BLaER1 treated with 17β-estradiol and CSF1 and Interleukin-3, amounts not matched to agents 10 nM and 100 nM (cell line): ENCODE measurements around the gene SYMPK.
A peak's percentile ranks its signal among the peaks of the same experiment; 100 is the strongest.

ENCODE experiments used
- H3K27ac ChIP-seq, 11 experiments: shearing (Covaris generic); formaldehyde crosslinking; 2 replicates each; pipeline ENCODE4 v1.8.1; 2022
- H3K27me3 ChIP-seq, 11 experiments: shearing (Covaris generic); formaldehyde crosslinking; 2 replicates each; pipeline ENCODE4 v1.8.1; 2022
- H3K36me3 ChIP-seq, 11 experiments: shearing (Covaris generic); formaldehyde crosslinking; 2 replicates each; pipeline ENCODE4 v1.8.1; 2022
- H3K4me1 ChIP-seq, 10 experiments: shearing (Covaris generic); formaldehyde crosslinking; 2 replicates each; pipeline ENCODE4 v1.8.1; 2022
- H3K4me2 ChIP-seq, 11 experiments: shearing (Covaris generic); formaldehyde crosslinking; 2 replicates each; pipeline ENCODE4 v1.8.1; 2022
- H3K4me3 ChIP-seq, 10 experiments: shearing (Covaris generic); formaldehyde crosslinking; 2 replicates each; pipeline ENCODE4 v1.8.1; 2022
- H3K9ac ChIP-seq, 11 experiments: shearing (Covaris generic); formaldehyde crosslinking; 2 replicates each; pipeline ENCODE4 v1.8.1; 2022
- H3K9me3 ChIP-seq, 11 experiments: shearing (Covaris generic); formaldehyde crosslinking; replicated peaks in 1 of 11; 2 replicates each; pipeline ENCODE4 v1.8.1; 2022
- H4K20me1 ChIP-seq, 11 experiments: shearing (Covaris generic); formaldehyde crosslinking; 2 replicates each; pipeline ENCODE4 v1.8.1; 2022
- Cebpa-rat ChIP-seq, 11 experiments: shearing (Covaris generic); IDR thresholded peaks; 2 replicates each; pipeline ENCODE4 v1.8.1; 2022

The SYMPK gene

DNA sequence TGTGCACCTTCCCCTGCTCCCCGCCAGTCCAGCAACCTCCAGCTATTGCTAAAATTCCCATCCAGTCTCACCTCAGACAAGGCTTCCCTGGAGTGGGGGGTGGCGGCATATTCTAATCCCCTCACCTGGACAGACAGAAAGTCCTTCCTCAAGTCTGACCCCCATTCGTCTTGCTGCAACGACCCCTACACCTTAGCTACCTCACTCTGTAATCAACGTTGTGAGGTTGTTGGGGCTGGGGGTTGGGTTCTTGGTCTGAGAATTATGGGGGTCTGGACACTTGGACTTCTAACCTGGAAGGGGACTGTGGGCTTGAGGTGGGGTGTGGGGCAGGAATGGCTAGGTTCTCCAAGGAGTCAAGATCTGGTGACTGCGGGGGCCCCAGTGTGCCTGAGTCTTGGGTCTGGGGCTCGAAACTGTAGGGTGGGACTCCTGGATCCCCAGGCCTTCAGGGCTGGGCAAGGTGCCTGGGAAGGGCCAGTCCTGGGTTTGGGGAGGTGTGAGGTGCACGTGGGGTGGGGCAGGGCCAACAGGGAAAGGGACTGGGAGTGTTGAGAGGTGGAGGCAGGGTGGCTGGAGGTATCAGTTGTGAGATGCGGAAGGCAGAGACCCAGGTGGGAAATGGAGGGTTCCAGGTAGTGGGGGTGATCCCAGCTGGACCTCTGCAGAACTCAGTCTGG, 2.5 kb upstream of the SYMPK start:
- TF ChIP-seq Cebpa-rat (IDR thresholded peaks at IDR 0.05), result no peak
- Histone ChIP-seq H3K4me3 (no peak overlapping the region), H3K4me1 (peaks cover 21 to 26% (median 24%) of the 10 kb centered on the region in 10 experiments)

DNA sequence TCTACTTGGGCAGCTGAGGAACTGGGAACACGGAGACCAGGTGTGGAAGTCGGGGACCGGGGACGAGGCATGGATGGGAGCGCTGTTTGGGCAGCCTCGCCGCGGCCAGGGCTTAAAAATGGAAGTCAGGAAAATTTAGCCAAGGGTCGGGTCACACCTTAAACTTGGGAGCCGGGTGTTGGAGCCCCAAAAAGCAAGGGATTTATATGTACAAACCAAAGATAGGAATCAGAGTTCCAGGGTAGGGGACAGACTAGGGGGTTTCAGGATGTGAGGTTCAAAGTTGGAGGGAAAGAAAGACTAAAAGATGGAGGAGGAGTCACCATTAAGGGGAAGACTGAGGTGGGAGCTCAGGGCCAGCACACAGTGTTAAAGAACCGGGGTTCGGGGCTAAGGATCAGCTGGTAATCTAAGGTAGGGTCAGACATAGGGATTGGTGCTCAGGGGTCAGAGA, 1.7 kb upstream of the SYMPK start:
- TF ChIP-seq Cebpa-rat (IDR thresholded peaks at IDR 0.05), result no peak
- H3K9ac ChIP-seq, result no peak overlapping the region
- H3K4me3 ChIP-seq, result no peak overlapping the region; a peak in 2 of 20 replicates

More for the DNA sequence above, 2.5 kb upstream of the SYMPK start:
- Histone ChIP-seq H3K4me2 (no peak overlapping the region), H3K27me3 (peaks cover 31 to 48% (median 42%) of the 10 kb centered on the region in 11 experiments), H4K20me1 (peaks cover 0 to 15% (median 8%) of the 10 kb centered on the region in 11 experiments; a peak in 14 of 22 replicates), H3K27ac (no peak overlapping the region), H3K36me3 (peaks cover 5 to 15% (median 8%) of the 10 kb centered on the region in 11 experiments; a peak in 17 of 22 replicates), H3K9me3 (no peaks in the 10 kb centered on the region), H3K9ac (no peak overlapping the region)

DNA sequence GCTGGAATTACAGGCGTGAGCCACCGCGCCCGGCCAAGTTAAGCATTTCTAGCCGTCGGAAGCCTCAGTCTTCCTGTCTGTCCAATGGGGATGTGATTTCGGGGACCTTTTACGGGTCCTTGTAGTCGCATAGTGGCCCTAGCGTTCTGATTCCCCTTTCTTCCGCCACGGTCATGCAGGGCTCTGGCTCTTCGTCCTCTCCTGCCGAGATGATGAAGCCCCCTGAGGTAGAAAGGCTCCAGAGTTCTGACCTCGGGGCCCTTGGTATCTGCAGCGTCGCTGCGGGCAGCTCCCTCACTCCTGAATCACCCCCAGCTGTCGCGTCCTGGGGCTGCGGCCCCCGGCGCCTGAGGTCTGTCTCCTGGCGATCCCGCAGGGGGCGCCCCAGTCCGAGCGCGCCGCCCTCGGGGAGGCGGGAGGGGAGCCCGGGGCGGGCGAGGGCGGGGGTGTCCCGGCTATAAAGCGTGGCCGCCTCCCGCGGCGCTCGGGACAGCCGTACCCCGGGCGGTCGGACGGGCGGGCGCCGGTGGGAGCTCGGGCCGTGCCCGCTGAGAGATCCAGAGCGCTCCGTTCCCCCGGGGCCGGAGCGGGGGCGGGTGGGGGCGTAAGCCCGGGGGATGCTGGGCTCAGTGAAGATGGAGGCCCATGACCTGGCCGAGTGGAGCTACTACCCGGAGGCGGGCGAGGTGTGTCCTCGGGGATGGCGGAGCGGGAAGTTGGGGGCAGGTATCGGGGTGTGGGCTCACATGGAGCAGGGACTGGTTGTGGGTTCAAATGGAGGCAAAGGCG, 1.1 kb upstream of the SYMPK start, which contains the start of gene FOXA3:
Gene FOXA3 (plus strand): TSS at position 487 of the 789 bp plus-strand sequence. CDS start 131 bp downstream, at position 618.
- Histone ChIP-seq H3K4me1 (peaks cover 21 to 26% (median 24%) of the 10 kb centered on the region in 10 experiments), H4K20me1 (peaks cover 4 to 28% (median 19%) of the 10 kb centered on the region in 11 experiments; a peak in 16 of 22 replicates), H3K27ac (peak within 1 kb of the TSS in 4 of 11 experiments; percentile 93 to 99 (median 94); a peak in 5 of 22 replicates), H3K4me3 (peak within 1 kb of the TSS; percentile 53 to 98 (median 80)), H3K9ac (peak within 1 kb of the TSS in 9 of 11 experiments; percentile 51 to 99 (median 95); a peak in 16 of 22 replicates), H3K27me3 (peaks cover 31 to 48% (median 42%) of the 10 kb centered on the region in 11 experiments), H3K9me3 (no peaks in the 10 kb centered on the region), H3K4me2 (peak within 1 kb of the TSS; percentile 78 to 96 (median 86)), H3K36me3 (peaks cover 18 to 29% (median 21%) of the 10 kb centered on the region in 11 experiments)
- TF ChIP-seq Cebpa-rat (IDR thresholded peaks at IDR 0.05), result no peak

More for the DNA sequence above, 1.7 kb upstream of the SYMPK start:
- Histone ChIP-seq H3K9me3 (no peaks in the 10 kb centered on the region), H3K4me1 (peaks cover 21 to 26% (median 24%) of the 10 kb centered on the region in 10 experiments), H3K27ac (no peak overlapping the region), H3K4me2 (peak overlapping the region in 4 of 11 experiments; percentile 78 to 93 (median 86); a peak in 5 of 22 replicates), H3K27me3 (peaks cover 31 to 48% (median 42%) of the 10 kb centered on the region in 11 experiments), H3K36me3 (peaks cover 12 to 23% (median 15%) of the 10 kb centered on the region in 11 experiments), H4K20me1 (peaks cover 4 to 22% (median 13%) of the 10 kb centered on the region in 11 experiments; a peak in 15 of 22 replicates)

DNA sequence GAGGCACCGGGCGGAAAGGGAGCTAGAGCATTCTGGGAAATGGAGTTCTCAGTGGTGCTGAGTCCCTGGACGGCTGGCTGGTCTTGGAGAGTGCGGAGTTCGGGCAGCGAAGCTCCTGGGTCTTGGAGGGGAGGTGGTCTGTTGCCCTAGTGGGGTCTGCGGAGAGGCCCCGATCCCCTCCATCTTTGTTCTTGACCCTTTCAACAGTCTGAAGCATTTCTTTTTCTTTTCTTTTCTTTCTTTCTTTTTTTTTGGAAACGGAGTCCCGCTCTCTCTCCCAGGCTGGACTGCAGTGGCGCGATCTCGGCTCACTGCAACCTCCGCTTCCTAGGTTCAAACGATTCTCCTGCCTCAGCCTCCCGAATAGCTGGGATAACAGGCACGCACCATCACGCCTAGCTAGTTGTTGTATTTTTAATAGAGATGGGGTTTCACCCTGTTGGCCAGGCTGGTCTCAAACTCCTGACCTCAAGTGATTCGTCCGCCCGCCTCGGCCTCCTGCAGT, 440 bp upstream of the SYMPK start:
- Histone ChIP-seq H3K4me3 (peak overlapping the region; percentile 53 to 98 (median 80)), H3K27me3 (peaks cover 31 to 48% (median 42%) of the 10 kb centered on the region in 11 experiments), H4K20me1 (peaks cover 4 to 35% (median 25%) of the 10 kb centered on the region in 11 experiments; a peak in 16 of 22 replicates), H3K9ac (peak overlapping the region in 9 of 11 experiments; percentile 51 to 99 (median 95); a peak in 16 of 22 replicates), H3K36me3 (peaks cover 24 to 35% (median 28%) of the 10 kb centered on the region in 11 experiments), H3K9me3 (no peaks in the 10 kb centered on the region), H3K27ac (peak overlapping the region in 3 of 11 experiments; percentile 94 to 99 (median 95); a peak in 4 of 22 replicates), H3K4me1 (peaks cover 21 to 26% (median 24%) of the 10 kb centered on the region in 10 experiments), H3K4me2 (peak overlapping the region; percentile 78 to 96 (median 86))
- no peak for TF ChIP-seq Cebpa-rat (IDR thresholded peaks at IDR 0.05)

DNA sequence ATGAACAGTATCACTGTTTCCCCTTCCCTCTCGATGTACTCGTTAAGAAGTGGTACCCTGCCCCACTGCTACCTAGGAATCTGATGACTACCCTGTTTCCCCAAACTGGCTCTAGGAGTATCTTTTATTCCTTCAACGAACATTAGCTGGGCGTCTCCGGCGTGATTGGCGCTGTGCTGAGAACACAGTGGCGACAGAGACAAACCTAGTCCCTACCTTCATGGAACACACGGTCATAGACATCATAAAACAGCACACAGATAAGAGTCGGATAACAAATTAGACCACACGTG, 730 bp downstream of the SYMPK start:
- Histone ChIP-seq H3K9ac (peak overlapping the region; percentile 91 to 99 (median 95)), H3K27ac (peak overlapping the region; percentile 81 to 99 (median 94); a peak in 21 of 22 replicates), H4K20me1 (peaks cover 4 to 45% (median 34%) of the 10 kb centered on the region in 11 experiments; a peak in 19 of 22 replicates), H3K4me1 (peaks cover 21 to 26% (median 24%) of the 10 kb centered on the region in 10 experiments), H3K4me2 (peak overlapping the region; percentile 73 to 97 (median 87)), H3K9me3 (no peaks in the 10 kb centered on the region), H3K4me3 (peak overlapping the region; percentile 74 to 98 (median 80)), H3K27me3 (peaks cover 31 to 41% (median 41%) of the 10 kb centered on the region in 11 experiments), H3K36me3 (peaks cover 31 to 47% (median 36%) of the 10 kb centered on the region in 11 experiments)
- TF ChIP-seq Cebpa-rat (IDR thresholded peaks at IDR 0.05), result no peak

DNA sequence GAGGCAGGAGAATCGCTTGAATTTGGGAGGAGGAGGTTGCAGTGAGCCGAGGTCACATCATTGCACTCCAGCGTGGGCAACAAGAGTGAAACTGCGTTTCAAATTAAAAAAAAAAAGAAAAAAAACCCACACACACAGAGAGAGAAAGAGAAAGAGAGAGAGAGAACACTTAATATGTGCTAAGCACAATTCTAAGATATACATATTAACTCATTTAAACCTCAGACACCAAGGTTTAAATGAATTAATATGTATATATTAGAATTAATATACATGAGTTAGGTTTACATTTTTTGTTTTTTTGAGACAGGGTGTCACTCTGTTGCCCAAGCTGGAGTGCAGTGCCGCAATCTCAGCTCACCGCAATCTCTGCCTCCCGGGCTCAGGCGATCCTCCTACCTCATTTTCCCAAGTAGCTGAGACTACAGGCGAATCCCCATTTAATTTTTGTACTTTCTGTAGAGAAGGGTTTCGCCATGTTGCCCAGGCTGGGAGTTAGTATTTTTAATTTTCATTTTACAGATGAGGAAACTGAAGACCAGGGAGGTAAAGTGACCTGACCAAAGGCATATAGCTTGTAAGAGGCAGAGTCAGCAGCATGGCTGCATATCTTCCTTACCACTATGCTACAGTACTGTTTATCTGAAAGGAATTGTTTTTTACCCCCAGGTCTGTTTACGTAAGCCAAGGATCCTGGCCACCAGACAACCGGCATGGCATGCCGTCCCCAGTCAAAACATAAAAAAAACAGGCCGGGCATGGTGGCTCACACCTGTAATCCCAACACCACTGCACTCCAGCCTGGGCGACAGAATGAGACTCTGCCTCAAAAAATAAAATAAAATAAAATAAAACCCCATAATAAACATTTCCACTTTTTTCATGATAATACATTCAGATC, 2.3 kb downstream of the SYMPK start:
- Histone ChIP-seq H3K9me3 (no peaks in the 10 kb centered on the region), H3K36me3 (peaks cover 47 to 63% (median 51%) of the 10 kb centered on the region in 11 experiments), H3K27me3 (peaks cover 23 to 25% (median 25%) of the 10 kb centered on the region in 11 experiments), H3K9ac (peak overlapping the region in 6 of 11 experiments; percentile 1 to 95 (median 32); a peak in 5 of 22 replicates), H3K4me1 (peaks cover 21 to 26% (median 24%) of the 10 kb centered on the region in 10 experiments), H3K4me3 (no peak overlapping the region), H4K20me1 (peaks cover 12 to 61% (median 50%) of the 10 kb centered on the region in 11 experiments), H3K4me2 (peak overlapping the region; percentile 56 to 97 (median 87); a peak in 19 of 22 replicates), H3K27ac (no peak overlapping the region)
- TF ChIP-seq Cebpa-rat (IDR thresholded peaks at IDR 0.05), result no peak

DNA sequence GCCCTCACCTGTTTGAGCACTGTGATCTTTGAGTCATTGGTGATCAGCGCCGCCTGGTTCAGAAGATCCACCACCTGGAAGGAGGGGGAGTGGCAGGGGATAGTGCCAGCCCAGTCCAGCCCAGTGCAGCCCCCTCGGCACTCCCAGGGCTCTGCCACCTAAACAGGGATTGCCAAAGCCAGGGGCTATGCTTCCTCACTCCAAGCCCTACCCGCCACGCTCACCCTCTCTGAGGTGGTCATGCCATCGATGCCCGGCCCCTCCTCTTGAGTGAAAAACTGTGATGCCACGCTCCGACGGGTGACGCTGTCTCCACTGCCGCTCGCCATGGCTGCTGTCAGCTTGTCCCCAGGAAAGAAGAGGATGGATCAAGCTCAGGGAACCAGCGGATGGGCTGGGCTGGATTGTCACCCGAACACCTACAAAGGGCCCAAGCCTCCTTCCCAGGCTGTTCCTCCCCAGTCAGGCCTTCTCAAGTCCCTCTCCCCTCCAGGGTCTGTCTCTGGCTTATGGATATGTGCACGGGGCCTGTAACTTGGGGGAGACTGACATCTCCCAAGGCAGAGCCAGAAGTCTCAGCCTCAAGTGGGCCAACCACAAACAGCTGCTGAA, 8.7 kb downstream of the SYMPK start:
- Histone ChIP-seq H3K4me3 (no peak overlapping the region), H3K36me3 (peaks cover 91 to 100% (median 95%) of the 10 kb centered on the region in 11 experiments)

More for the DNA sequence above, 8.7 kb downstream of the SYMPK start:
- Histone ChIP-seq H3K4me1 (no peaks in the 10 kb centered on the region), H4K20me1 (peaks cover 25 to 99% (median 81%) of the 10 kb centered on the region in 11 experiments), H3K9ac (no peak overlapping the region), H3K27me3 (no peaks in the 10 kb centered on the region), H3K4me2 (no peak overlapping the region), H3K27ac (no peak overlapping the region), H3K9me3 (no peaks in the 10 kb centered on the region)
- TF ChIP-seq Cebpa-rat (IDR thresholded peaks at IDR 0.05), result no peak
